ENCODE data around the gene SECTM1. TPM values are rescaled to one million over a fixed set of nuclear protein-coding genes. Genes with fewer than 3 reads are reported as not detected.

SECTM1 gene
- total RNA-seq, 1 experiment from 2014 or later = 61.7 TPM

GRCh38 chr17:82315703-82316358, 17.7 kb downstream of the SECTM1 start:
- no peaks in the 10 kb centered on the region for H3K9me3 ChIP-seq (ENCODE audit: low read length)
- H3K79me2 ChIP-seq (ENCODE audit: low read length) = no peaks in the 10 kb centered on the region
- TF ChIP-seq CTCF (conservative IDR thresholded peaks at IDR 0.05; ENCODE audit: low read depth, low read length) (no peak), EZH2phosphoT487 (IDR thresholded peaks at IDR 0.05; ENCODE audit: borderline replicate concordance, low read length) (no peak), EZH2 (IDR thresholded peaks at IDR 0.05; ENCODE audit: low read length, unreplicated experiment) (no peak)
- H3K27me3 ChIP-seq (ENCODE audit: low read length) = no peaks in the 10 kb centered on the region
- H3F3A ChIP-seq (ENCODE audit: low read length, unreplicated experiment) = peaks cover under 1% of the 10 kb centered on the region
- ChIA-PET CTCF (no interaction called here), POLR2A (ENCODE audit: unreplicated experiment) (no interaction called here)
- H3K4me1 ChIP-seq (ENCODE audit: insufficient read depth, low read length) = no peaks in the 10 kb centered on the region; the same call in 1 of the 2 replicates
- ATAC-seq (peak; percentile 42), DNase-seq (no peak)
- no peaks in the 10 kb centered on the region for H4K20me1 ChIP-seq (ENCODE audit: low read length)
- H3K9ac ChIP-seq (ENCODE audit: low read length) = no peak overlapping the region
- no peak overlapping the region for H3K27ac ChIP-seq (ENCODE audit: low read length)
- H3K9me2 ChIP-seq (replicated peaks; ENCODE audit: low read length) = no peaks in the 10 kb centered on the region
- 0 out of 2 replicates have a peak overlapping the region, but pooled peaks have one; percentile 26 for H3K4me2 ChIP-seq (ENCODE audit: low read length)
- no peak overlapping the region for H2AFZ ChIP-seq (ENCODE audit: low read length)
- H3K36me3 ChIP-seq (ENCODE audit: low read depth, low read length) = no peaks in the 10 kb centered on the region
- no TSS peak for BruUV-seq (replicated peaks)
- no peak overlapping the region for H3K4me3 ChIP-seq (ENCODE audit: low read length)
- intact Hi-C loops (cut with micrococcal nuclease) = loop anchor here (1.0 kb wide), 1 partner anchor 70 kb away; no protein-coding TSS in a partner anchor

- Histone ChIP-seq H3K4me2 (ENCODE audit: low read length) (0 out of 2 replicates have a peak overlapping the region, but pooled peaks have one; percentile 26), H2AFZ (ENCODE audit: low read length) (no peak overlapping the region), H3K79me2 (ENCODE audit: low read length) (no peaks in the 10 kb centered on the region), H3K9me2 (replicated peaks; ENCODE audit: low read length) (no peaks in the 10 kb centered on the region), H3K36me3 (ENCODE audit: low read depth, low read length) (no peaks in the 10 kb centered on the region), H4K20me1 (ENCODE audit: low read length) (no peaks in the 10 kb centered on the region), H3K27me3 (ENCODE audit: low read length) (no peaks in the 10 kb centered on the region), H3K9me3 (ENCODE audit: low read length) (no peaks in the 10 kb centered on the region), H3K9ac (ENCODE audit: low read length) (no peak overlapping the region), H3K27ac (ENCODE audit: low read length) (no peak overlapping the region), H3K4me1 (ENCODE audit: insufficient read depth, low read length) (no peaks in the 10 kb centered on the region; the same call in 1 of the 2 replicates), H3K4me3 (ENCODE audit: low read length) (no peak overlapping the region), H3F3A (ENCODE audit: low read length, unreplicated experiment) (no peaks in the 10 kb centered on the region)
- intact Hi-C loops (cut with micrococcal nuclease) = loop anchor here (1.0 kb wide), 1 partner anchor 69 kb away; no protein-coding TSS in a partner anchor
- DNase-seq (no peak), ATAC-seq (peak; percentile 4; the same call in 1 of the 2 replicates)
- TF ChIP-seq EZH2phosphoT487 (IDR thresholded peaks at IDR 0.05; ENCODE audit: borderline replicate concordance, low read length) = no peak
- no peak for TF ChIP-seq EZH2 (IDR thresholded peaks at IDR 0.05; ENCODE audit: low read length, unreplicated experiment)
- no peak for TF ChIP-seq CTCF (conservative IDR thresholded peaks at IDR 0.05; ENCODE audit: low read depth, low read length)
- ChIA-PET CTCF (no interaction called here), POLR2A (ENCODE audit: unreplicated experiment) (no interaction called here)
- BruUV-seq (replicated peaks) = no TSS peak
Observed at GRCh38 chr17:82314727-82315605, 18.6 kb downstream of the SECTM1 start.

All from PC-3 (cell line).